Vagina (tissue), 2 donors: ENCODE data around the gene CYP27B1.

Experiments used
- POLR2A ChIP-seq, 2 donors: fragments of 450-650 bp; IDR thresholded peaks; one replicate each; pipeline ENCODE4 v1.6.1; 2017; ENCODE audit warnings: antibody characterized with exemption in 2 of 2, mild to moderate bottlenecking in 2 of 2, moderate library complexity in 2 of 2
- TF ChIP-seq, protein P1 (sequence below), 3 experiments: fragments of 450-650 bp in 2 of 3; fragments of 200-600 bp in 1 of 3; sonication (generic) in 1 of 3; IDR thresholded peaks; one replicate each; pipeline ENCODE4 v1.5.1; 2017 to 2019; ENCODE audit warnings: antibody characterized with exemption in 3 of 3, mild to moderate bottlenecking in 2 of 3, moderate library complexity in 2 of 3

GRCh38 chr12:57726151-57726883 lies 40.6 kb downstream of the CYP27B1 start:
- TF ChIP-seq, protein P1, sequence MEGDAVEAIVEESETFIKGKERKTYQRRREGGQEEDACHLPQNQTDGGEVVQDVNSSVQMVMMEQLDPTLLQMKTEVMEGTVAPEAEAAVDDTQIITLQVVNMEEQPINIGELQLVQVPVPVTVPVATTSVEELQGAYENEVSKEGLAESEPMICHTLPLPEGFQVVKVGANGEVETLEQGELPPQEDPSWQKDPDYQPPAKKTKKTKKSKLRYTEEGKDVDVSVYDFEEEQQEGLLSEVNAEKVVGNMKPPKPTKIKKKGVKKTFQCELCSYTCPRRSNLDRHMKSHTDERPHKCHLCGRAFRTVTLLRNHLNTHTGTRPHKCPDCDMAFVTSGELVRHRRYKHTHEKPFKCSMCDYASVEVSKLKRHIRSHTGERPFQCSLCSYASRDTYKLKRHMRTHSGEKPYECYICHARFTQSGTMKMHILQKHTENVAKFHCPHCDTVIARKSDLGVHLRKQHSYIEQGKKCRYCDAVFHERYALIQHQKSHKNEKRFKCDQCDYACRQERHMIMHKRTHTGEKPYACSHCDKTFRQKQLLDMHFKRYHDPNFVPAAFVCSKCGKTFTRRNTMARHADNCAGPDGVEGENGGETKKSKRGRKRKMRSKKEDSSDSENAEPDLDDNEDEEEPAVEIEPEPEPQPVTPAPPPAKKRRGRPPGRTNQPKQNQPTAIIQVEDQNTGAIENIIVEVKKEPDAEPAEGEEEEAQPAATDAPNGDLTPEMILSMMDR (IDR thresholded peaks at IDR 0.05), result peak; percentile 21 to 63 (median 52)
- no peak for TF ChIP-seq POLR2A (IDR thresholded peaks at IDR 0.05)
